Activated naive CD8-positive, alpha-beta T cell treated with anti-CD3 and anti-CD28 coated beads, Interleukin-2, amount 50 U/mL, for 16 hours (primary cell): Measurements from ENCODE around the gene RABGAP1L.
"Not testable (repeated sequence)": the region's sequence is repeated elsewhere in the genome, so short reads cannot be mapped to it uniquely, and the experiment has no call there.

ENCODE experiments used
- DNase-seq: peaks from one replicate; pipeline ENCODE4 v3.0.0-alpha.2; 2020; ENCODE audit warnings: low read depth, low spot score

The RABGAP1L gene

GRCh38 chr1:174990382-174990999 lies 831.2 kb downstream of the RABGAP1L start:
- no peak for DNase-seq

DNA sequence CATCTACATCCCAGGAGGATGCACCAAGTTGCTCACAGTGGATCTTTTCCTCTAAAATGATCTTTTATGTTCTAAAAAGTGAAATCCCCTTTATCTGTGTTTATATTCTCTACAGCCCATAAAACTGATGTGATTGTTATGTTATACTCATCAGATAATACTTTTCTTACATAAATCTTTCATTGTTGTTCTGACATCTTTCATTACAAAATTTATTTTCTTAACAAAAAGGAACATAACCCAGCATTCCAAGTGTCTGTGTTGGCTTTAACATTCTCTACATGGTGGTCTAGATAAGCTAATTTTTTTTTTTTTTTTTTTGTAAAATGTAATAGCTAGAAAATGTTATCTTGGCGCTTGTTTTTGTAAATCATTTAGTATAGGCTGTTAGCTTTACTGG lies 832.2 kb downstream of the RABGAP1L start:
- DNase-seq = no peak

DNA sequence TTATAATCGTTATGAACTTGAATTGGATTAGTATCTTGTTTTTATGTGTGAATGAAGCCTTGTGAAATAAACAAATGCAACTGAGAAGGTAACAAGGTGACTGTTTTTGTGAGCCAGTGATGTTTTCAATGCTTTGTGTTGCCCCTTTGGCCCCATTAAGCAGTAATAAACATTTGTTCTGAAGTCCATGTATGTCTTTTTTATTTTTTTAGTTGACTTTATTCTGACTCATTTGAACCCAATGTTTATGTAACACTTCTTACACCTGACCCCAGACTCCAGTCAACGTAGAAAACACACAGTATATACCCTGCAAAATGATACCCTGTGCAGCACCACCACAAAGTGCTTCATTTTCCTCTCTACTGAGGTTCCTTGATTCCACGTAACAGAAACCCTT lies 835.8 kb downstream of the RABGAP1L start:
- DNase-seq = no peak

DNA sequence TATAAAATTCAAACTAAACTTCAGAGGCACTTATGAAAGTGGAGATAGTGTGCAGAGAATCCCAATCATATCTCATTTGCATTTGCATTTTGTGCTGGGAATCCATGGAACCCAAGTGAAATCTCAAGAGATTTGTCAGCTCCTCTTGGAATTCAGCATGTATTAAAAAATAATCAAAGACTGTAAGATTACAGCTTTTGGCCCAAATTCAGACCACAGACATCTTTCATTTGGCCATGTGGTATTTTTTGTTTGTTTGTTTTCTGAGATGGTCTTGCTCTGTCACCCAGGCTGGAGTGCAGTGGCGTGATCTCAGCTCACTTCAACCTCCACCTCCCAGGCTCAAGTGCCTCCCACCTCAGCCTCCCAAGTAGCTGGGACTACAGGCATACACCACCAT lies 836.6 kb downstream of the RABGAP1L start:
- no peak for DNase-seq

DNA sequence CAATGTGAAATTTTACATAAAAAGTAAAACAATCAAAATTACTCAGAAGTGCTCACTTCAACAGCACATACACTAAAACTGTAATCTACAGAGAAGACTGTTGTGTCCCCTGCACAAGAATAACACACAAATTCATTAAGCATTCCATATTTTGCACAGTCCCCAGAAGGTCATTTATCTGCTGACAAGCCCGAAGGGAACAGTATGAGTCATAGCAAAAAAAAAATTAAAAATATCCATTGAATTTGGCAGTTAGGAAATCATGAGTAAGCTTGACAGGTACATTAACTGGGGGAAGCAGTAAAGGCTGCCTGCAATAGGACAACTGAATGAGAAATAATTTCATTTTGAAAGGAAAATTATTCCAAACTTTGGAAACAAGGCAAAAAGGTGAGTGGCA lies 837.2 kb downstream of the RABGAP1L start:
- no peak for DNase-seq

- no peak for DNase-seq
Observed at GRCh38 chr1:174997041-174997440, 837.7 kb downstream of the RABGAP1L start.

GRCh38 chr1:174998569-174999215 lies 839.4 kb downstream of the RABGAP1L start:
- no peak for DNase-seq

GRCh38 chr1:174999216-174999935 lies 840.1 kb downstream of the RABGAP1L start:
- DNase-seq = peak; percentile 92

DNA sequence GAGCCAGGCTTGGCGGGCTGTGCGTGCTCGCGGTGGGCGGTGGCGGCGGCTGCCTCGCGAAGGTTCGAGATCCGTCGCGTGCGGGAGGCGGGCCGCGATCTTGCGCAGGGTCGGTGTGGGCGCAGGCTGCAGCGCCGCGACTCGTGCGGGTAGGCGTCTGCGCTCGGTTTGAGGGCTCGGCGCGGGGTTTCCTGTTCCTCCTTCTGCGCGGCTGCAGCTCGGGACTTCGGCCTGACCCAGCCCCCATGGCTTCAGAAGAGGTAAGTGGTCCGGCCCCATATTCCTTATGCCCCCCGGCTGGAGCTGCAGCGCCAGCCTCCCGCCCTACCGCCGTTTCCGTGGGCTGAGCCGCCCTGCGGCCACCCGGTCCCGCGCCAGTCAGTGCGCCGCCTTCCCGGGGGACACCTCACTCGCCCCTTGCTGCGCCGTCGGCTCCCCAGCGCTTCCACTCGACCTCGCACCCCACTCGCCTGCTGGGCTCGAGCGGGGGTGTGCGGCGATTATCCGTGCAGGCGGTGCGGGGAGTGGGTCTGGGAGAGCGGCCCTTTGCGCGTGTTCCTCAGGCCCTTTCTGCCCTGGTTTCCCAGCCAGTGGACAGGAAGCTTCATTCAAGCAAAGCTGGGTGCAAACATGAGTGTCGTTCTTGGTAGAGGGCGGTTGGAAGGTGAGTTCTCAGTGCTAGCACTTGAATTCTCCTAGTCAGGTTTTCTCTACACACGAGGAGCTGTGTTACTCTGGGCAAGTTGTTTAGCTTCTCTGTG lies 840.8 kb downstream of the RABGAP1L start, which contains the start of gene CACYBP:
Gene CACYBP (plus strand): TSS at position 12 of the 761 bp plus-strand sequence. CDS start 234 bp downstream, at position 246.
- no peak for DNase-seq

DNA sequence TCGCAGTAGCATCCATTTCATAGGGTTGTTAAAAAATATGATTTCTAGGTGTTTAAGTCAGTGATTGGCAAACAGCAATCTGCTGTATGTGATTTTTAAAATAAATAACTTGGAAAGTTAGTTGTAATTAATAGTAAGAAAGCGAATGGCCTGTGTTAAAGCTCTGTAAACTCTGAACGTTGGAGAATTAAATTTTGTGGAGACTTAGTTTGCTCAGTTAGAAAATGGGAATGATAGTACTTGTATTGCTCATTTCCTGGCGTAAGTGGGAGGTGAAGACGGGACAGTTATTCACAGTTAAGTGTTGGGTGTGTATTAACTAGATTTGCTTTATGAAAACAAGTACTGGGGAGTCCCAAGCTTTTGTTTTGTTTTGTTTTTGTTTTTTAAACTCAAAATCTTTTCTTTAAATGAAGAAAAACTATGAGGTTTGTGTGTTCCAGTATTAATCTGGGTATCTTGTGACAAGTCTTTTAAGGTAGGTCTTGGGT lies 841.4 kb downstream of the RABGAP1L start:
- DNase-seq = no peak

- DNase-seq = no peak
Observed at GRCh38 chr1:175002910-175003517, 843.7 kb downstream of the RABGAP1L start.

DNA sequence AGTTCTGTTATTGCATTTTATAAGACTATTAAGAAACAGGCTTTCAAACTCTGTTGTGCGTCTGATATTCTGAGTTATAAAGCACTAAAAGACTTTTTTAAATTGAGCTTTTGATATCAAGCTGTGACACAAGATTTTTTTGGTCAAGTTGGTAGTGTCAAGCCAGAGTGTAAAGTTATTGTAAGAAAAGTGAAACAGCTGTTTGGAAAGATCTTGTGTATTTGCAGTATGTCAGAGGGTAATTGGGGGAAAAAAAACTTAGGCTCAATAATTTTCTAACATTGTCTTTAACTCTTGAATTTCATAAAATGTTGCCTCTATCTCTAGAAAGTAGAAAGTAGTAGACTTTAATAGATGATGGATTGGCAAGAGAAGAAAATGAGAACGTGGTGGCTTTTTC lies 844.2 kb downstream of the RABGAP1L start:
- DNase-seq = no peak

DNA sequence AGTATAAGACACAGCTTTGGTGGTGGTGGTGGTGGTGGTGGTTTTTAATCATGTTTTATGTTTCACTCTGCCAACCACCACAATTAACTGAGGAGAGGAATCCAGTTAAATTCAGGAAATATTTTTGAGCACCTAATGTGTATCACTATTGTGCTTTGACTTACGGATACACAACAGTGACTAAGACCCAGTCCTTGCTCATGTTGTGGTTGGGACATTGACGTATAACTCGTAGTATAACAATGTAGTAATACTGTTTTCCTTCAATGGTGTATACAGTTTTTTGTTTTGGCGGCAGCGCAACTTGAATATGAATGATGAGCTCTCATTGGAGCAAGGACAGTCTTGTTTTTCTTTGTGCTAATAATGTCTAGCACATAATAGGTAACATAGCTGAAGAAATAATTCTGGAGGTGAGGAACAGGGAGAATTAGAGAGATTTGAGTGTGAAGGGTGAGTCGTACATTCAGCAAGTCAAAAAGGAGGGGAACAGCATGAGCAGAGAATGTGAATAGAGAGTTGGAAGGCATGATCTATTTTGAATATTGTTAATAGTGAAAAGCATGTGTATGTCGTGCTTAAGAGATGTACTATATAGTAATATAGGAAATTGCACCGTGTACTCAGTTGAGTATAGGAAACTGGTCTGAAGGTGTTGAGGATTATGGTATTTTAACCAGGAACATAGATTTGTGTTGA lies 845.9 kb downstream of the RABGAP1L start:
- no peak for DNase-seq

GRCh38 chr1:175009532-175009931 lies 850.2 kb downstream of the RABGAP1L start:
- DNase-seq = no peak

DNA sequence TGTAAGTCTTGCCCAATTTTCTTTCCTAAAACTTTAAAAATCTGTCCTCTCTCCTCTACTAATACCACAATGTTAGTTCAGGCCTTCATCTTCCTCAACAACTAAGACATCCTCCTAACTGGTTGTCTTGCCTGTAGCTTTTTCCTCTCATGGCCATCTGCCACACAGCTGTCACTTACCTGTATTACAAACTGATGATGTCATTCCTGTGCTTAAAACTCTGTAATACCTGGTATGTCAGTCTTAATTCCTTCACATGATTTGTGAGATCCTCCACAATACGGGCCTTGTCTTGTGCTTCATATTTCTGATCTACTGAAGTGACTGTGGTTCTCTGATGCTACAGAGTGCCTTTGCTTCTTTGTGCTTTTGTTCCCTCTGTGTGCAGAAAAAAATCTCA lies 854.1 kb downstream of the RABGAP1L start:
- no peak for DNase-seq

GRCh38 chr1:175015243-175015642 lies 855.9 kb downstream of the RABGAP1L start:
- no peak for DNase-seq

DNA sequence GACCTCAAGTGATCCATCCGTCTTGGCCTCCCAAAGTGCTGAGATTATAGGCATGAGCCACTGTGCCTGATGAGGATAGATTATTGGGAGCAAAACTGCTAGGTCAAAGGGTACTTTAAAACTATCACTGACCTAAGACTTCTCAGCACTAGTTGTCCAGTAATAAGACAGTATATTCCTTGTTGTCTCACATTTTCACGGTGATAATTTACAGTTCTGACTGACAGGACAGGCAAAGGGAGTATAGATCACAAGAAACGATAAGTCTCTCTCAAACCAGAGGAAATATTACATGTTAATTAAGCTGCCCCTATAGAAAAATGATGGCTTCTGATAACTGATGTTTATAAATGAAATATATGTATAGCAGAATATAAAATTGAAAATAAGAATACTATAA lies 860.2 kb downstream of the RABGAP1L start:
- DNase-seq = no peak

- DNase-seq = peak; percentile 98
Observed at GRCh38 chr1:175023043-175023921, 864.0 kb downstream of the RABGAP1L start, which contains the start of gene MRPS14. TSS of gene MRPS14 (minus strand) at chr1:175023425. CDS start at chr1:175023408, 17 bp downstream.

DNA sequence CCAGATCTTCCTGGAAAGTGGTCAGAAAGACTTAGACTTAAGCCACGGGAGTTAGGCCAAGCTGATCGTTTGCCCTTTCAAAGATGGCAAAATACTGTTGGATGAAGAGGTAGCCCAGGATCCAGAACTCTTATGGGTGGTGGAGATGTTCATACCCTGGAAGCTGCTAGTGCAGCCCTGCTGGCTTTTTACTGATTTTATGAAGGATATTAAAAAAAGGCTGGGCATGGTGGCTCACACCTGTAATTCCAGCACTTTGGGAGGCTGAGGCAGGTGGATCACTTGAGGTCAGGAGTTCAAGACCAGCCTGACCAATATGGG lies 864.6 kb downstream of the RABGAP1L start:
- DNase-seq = not testable (repeated sequence)

GRCh38 chr1:175024773-175025172 lies 865.5 kb downstream of the RABGAP1L start:
- DNase-seq = no peak
